HPDE6-E6E7 (cell line): ENCODE results near the gene VTI1A.

ENCODE experiments used
- DNase-seq: peaks from one replicate; pipeline ENCODE4 v3.0.0; 2011; ENCODE audit warnings: missing footprints; ENCODE audit errors: extremely low spot score

Gene VTI1A

GRCh38 chr10:112546474-112546873 is 99.5 kb downstream of the VTI1A start:
- DNase-seq, result no peak

GRCh38 chr10:112548535-112549276 is 101.7 kb downstream of the VTI1A start:
- DNase-seq, result no peak

- no peak for DNase-seq
Measured at GRCh38 chr10:112552593-112553110, 105.6 kb downstream of the VTI1A start.

GRCh38 chr10:112553315-112553714 is 106.3 kb downstream of the VTI1A start:
- no peak for DNase-seq

- no peak for DNase-seq
Measured at GRCh38 chr10:112554263-112554662, 107.2 kb downstream of the VTI1A start.

GRCh38 chr10:112557197-112557596 is 110.2 kb downstream of the VTI1A start:
- DNase-seq, result no peak

GRCh38 chr10:112558476-112559142 is 111.6 kb downstream of the VTI1A start:
- no peak for DNase-seq

- DNase-seq, result no peak
Measured at GRCh38 chr10:112559349-112559748, 112.3 kb downstream of the VTI1A start.

GRCh38 chr10:112562122-112562521 is 115.1 kb downstream of the VTI1A start:
- DNase-seq, result no peak

GRCh38 chr10:112562809-112563663 is 116.0 kb downstream of the VTI1A start:
- no peak for DNase-seq

- no peak for DNase-seq
Measured at GRCh38 chr10:112564337-112564736, 117.3 kb downstream of the VTI1A start.

GRCh38 chr10:112565434-112566053 is 118.5 kb downstream of the VTI1A start:
- DNase-seq, result peak; percentile 14

- no peak for DNase-seq
Measured at GRCh38 chr10:112570585-112570984, 123.6 kb downstream of the VTI1A start.

GRCh38 chr10:112579578-112579977 is 132.6 kb downstream of the VTI1A start:
- no peak for DNase-seq

- DNase-seq, result no peak
Measured at GRCh38 chr10:112580267-112580666, 133.3 kb downstream of the VTI1A start.

GRCh38 chr10:112581921-112582320 is 134.9 kb downstream of the VTI1A start:
- DNase-seq, result no peak

GRCh38 chr10:112583236-112583939 is 136.4 kb downstream of the VTI1A start:
- no peak for DNase-seq

GRCh38 chr10:112584276-112584675 is 137.3 kb downstream of the VTI1A start:
- no peak for DNase-seq

- peak; percentile 39 for DNase-seq
Measured at GRCh38 chr10:112585126-112585525, 138.1 kb downstream of the VTI1A start.

GRCh38 chr10:112585960-112586359 is 138.9 kb downstream of the VTI1A start:
- DNase-seq, result no peak

GRCh38 chr10:112587729-112588128 is 140.7 kb downstream of the VTI1A start:
- no peak for DNase-seq
